HepG2 (cell line): ENCODE results near the gene LAMP1.

Experiments
- ATF1 ChIP-seq: IDR thresholded peaks from 2 replicates; pipeline ENCODE4 v1.6.1; 2016; ENCODE audit warnings: mild to moderate bottlenecking, control low read depth
- MAZ ChIP-seq, 2 experiments: sonication (generic) in 1 of 2; formaldehyde crosslinking in 1 of 2; IDR thresholded peaks; 2 replicates each; pipeline versions ENCODE4 v1.5.0 to v1.6.1; 2012 to 2020; ENCODE audit warnings: low read depth in 2 of 2, mild to moderate bottlenecking in 2 of 2, borderline replicate concordance in 1 of 2, improper control_type of control experiment in 1 of 2, low read length in 1 of 2, missing genetic modification reagents in 1 of 2, moderate library complexity in 1 of 2
- MXI1 ChIP-seq: IDR thresholded peaks from 3 replicates; pipeline ENCODE4 v1.6.1; 2012; ENCODE audit warnings: low read depth, low read length, inconsistent platforms, borderline replicate concordance
- MYC ChIP-seq: sonication (generic); formaldehyde crosslinking; IDR thresholded peaks from 2 replicates; pipeline ENCODE4 v1.9.0; 2021; ENCODE audit warnings: missing genetic modification reagents, borderline replicate concordance
- TF ChIP-seq, protein P1 (sequence below): sonication (generic); formaldehyde crosslinking; IDR thresholded peaks from 2 replicates; pipeline ENCODE4 v1.5.0; 2020; ENCODE audit warnings: mild to moderate bottlenecking, missing genetic modification reagents, moderate library complexity
- TF ChIP-seq, protein P2 (sequence below): sonication (generic); formaldehyde crosslinking; IDR thresholded peaks from 2 replicates; pipeline ENCODE4 v1.4.0; 2020; ENCODE audit warnings: mild to moderate bottlenecking, missing genetic modification reagents
- TF ChIP-seq, protein P3 (sequence below): IDR thresholded peaks from 2 replicates; pipeline ENCODE4 v1.6.1; 2016

DNA sequence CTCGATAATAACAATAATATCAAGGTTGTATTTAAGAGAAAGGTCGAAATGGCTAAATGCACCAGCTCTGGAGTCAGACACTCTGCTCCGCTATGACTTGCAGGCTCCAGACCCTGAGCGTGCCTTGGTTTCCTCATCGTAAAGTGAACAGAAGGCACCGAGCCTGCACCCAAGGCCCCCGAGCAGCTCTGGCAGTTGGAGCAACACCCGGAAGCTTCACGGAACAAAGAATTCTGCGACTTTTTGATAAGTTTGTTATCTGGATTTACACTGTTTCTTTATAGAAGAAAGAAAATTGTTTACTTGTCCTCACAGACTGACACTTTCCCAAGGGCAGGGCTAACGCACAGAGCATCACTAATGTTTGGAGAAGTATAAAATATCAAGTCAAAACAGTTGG is 62.5 kb downstream of the LAMP1 start:
- TF ChIP-seq, protein P1, sequence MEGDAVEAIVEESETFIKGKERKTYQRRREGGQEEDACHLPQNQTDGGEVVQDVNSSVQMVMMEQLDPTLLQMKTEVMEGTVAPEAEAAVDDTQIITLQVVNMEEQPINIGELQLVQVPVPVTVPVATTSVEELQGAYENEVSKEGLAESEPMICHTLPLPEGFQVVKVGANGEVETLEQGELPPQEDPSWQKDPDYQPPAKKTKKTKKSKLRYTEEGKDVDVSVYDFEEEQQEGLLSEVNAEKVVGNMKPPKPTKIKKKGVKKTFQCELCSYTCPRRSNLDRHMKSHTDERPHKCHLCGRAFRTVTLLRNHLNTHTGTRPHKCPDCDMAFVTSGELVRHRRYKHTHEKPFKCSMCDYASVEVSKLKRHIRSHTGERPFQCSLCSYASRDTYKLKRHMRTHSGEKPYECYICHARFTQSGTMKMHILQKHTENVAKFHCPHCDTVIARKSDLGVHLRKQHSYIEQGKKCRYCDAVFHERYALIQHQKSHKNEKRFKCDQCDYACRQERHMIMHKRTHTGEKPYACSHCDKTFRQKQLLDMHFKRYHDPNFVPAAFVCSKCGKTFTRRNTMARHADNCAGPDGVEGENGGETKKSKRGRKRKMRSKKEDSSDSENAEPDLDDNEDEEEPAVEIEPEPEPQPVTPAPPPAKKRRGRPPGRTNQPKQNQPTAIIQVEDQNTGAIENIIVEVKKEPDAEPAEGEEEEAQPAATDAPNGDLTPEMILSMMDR (CRISPR knock-in tag), result no peak
- TF ChIP-seq, protein P2, sequence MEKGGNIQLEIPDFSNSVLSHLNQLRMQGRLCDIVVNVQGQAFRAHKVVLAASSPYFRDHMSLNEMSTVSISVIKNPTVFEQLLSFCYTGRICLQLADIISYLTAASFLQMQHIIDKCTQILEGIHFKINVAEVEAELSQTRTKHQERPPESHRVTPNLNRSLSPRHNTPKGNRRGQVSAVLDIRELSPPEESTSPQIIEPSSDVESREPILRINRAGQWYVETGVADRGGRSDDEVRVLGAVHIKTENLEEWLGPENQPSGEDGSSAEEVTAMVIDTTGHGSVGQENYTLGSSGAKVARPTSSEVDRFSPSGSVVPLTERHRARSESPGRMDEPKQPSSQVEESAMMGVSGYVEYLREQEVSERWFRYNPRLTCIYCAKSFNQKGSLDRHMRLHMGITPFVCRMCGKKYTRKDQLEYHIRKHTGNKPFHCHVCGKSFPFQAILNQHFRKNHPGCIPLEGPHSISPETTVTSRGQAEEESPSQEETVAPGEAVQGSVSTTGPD, result no peak
- TF ChIP-seq MAZ (IDR thresholded peaks at IDR 0.05; ENCODE audit: borderline replicate concordance, low read depth, low read length) (no peak), MAZ (CRISPR knock-in tag; IDR thresholded peaks at IDR 0.05; ENCODE audit: low read depth) (no peak), MXI1 (no peak), ATF1 (CRISPR knock-in tag) (no peak), MYC (CRISPR knock-in tag) (no peak)
- TF ChIP-seq, protein P3, sequence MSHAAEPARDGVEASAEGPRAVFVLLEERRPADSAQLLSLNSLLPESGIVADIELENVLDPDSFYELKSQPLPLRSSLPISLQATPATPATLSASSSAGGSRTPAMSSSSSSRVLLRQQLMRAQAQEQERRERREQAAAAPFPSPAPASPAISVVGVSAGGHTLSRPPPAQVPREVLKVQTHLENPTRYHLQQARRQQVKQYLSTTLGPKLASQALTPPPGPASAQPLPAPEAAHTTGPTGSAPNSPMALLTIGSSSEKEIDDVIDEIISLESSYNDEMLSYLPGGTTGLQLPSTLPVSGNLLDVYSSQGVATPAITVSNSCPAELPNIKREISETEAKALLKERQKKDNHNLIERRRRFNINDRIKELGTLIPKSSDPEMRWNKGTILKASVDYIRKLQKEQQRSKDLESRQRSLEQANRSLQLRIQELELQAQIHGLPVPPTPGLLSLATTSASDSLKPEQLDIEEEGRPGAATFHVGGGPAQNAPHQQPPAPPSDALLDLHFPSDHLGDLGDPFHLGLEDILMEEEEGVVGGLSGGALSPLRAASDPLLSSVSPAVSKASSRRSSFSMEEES, result no peak
